IPS-18c (cell line): ENCODE measurements around the gene LPCAT2.

ENCODE experiments used
- H3K4me3 ChIP-seq: 2 replicates; pipeline ENCODE4 v1.7.0; 2013; ENCODE audit warnings: low read depth, mild to moderate bottlenecking, low read length, moderate library complexity; ENCODE audit not compliant: insufficient read depth
- H3K9me3 ChIP-seq: one replicate; pipeline ENCODE4 v1.6.1; 2013; ENCODE audit warnings: mild to moderate bottlenecking, low read length, moderate library complexity; ENCODE audit not compliant: control insufficient read depth, insufficient read depth

The LPCAT2 gene

GRCh38 chr16:55477736-55478135 lies 31.1 kb upstream of the LPCAT2 start:
- H3K9me3 ChIP-seq, result no peaks in the 10 kb centered on the region
- H3K4me3 ChIP-seq, result no peak overlapping the region

DNA sequence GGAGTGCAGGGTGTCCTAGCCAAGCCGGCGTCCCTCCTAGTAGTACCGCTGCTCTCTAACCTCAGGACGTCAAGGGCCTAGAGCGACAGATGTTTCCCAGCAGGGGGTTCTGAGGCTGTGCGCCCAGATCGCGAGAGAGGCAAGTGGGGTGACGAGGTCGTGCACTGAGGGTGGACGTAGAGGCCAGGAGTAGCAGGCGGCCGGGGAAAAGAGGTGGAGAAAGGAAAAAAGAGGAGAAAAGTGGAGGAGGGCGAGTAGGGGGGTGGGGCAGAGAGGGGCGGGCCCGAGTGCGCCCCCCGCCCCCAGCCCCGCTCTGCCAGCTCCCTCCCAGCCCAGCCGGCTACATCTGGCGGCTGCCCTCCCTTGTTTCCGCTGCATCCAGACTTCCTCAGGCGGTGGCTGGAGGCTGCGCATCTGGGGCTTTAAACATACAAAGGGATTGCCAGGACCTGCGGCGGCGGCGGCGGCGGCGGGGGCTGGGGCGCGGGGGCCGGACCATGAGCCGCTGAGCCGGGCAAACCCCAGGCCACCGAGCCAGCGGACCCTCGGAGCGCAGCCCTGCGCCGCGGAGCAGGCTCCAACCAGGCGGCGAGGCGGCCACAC lies 29.9 kb upstream of the LPCAT2 start, which contains the start of gene MMP2:
MMP2 (plus strand) TSS at position 372 of the 603 bp plus-strand sequence. CDS start 282 bp downstream, outside the sequence.
- Histone ChIP-seq H3K9me3 (no peaks in the 10 kb centered on the region), H3K4me3 (peak within 1 kb of the TSS; percentile 62)

GRCh38 chr16:55479430-55480140 lies 29.3 kb upstream of the LPCAT2 start:
- H3K4me3 ChIP-seq, result peak overlapping the region; percentile 62
- no peaks in the 10 kb centered on the region for H3K9me3 ChIP-seq

GRCh38 chr16:55480228-55480655 lies 28.6 kb upstream of the LPCAT2 start:
- H3K9me3 ChIP-seq, result no peaks in the 10 kb centered on the region
- H3K4me3 ChIP-seq, result peak overlapping the region; percentile 62

GRCh38 chr16:55481023-55481422 lies 27.8 kb upstream of the LPCAT2 start:
- Histone ChIP-seq H3K4me3 (no peak overlapping the region), H3K9me3 (no peaks in the 10 kb centered on the region)

DNA sequence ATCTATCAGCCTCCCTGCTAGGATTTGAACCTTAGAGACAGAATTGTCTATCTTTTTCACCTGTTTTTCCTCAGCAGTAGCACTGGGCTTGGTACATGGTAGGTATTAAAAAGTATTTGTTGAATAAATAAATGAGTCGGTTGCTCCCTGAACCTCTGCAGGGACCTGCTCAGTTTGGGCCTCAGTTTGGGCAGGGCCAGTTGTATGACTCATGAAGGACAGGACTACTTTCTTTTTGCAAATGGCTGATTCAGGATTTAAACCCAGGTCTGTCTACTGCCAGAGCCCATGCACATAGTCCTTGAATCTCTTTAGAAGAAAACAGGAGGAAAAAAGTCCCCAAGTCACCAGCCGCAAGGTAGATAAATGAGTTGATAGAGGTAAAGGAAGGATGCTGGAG lies 26.8 kb upstream of the LPCAT2 start:
- Histone ChIP-seq H3K9me3 (no peaks in the 10 kb centered on the region), H3K4me3 (no peak overlapping the region)

DNA sequence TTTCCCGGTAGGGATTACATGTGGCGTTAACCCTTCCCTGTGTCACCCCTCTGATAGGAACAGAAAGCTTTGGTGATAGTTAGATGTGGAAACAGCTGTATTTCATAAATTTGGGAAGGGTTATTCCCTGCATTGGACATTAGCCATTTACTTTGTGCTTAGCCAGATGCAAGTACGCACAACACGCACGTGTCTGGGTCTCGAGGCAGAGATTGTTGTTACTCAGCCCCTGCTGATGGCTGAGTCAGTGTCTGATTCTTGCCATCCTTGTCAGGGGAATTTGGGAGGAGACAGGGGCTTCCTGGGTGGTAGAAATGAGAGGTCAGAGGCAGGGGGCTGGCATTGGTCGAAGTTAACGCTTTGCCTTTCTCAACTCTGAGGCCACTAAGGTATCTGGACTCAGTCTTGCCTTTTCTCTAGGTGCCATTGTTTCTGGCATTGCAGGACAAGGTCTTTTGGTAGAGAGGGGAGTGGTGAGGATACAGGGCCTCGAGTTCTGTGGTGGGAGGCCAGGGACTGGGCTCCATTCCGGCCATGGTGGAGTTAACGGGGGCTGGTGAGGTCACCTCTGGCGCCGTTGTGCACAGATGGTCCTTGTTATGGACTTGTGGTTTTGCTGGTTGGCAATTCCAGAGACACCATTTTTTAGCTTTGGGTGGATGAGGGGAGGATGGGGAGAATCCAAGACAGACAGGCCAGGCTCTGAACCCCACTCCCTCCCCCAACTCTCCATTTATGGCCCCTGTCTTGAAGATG lies 21.6 kb upstream of the LPCAT2 start:
- Histone ChIP-seq H3K4me3 (no peak overlapping the region), H3K9me3 (no peaks in the 10 kb centered on the region)

DNA sequence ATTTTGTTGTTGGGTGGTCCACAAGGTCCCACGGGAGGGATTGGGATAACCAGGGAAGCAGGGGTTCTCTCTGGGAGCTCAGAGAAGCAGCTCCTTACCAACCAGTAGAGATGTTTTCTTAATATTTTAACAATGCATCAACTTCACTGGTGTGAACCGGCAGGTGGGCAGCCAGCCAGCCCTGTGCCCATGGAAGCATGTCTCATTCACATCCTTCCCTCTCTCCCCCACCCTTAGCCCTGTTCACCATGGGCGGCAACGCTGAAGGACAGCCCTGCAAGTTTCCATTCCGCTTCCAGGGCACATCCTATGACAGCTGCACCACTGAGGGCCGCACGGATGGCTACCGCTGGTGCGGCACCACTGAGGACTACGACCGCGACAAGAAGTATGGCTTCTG lies 20.6 kb upstream of the LPCAT2 start:
- H3K4me3 ChIP-seq, result no peak overlapping the region

DNA sequence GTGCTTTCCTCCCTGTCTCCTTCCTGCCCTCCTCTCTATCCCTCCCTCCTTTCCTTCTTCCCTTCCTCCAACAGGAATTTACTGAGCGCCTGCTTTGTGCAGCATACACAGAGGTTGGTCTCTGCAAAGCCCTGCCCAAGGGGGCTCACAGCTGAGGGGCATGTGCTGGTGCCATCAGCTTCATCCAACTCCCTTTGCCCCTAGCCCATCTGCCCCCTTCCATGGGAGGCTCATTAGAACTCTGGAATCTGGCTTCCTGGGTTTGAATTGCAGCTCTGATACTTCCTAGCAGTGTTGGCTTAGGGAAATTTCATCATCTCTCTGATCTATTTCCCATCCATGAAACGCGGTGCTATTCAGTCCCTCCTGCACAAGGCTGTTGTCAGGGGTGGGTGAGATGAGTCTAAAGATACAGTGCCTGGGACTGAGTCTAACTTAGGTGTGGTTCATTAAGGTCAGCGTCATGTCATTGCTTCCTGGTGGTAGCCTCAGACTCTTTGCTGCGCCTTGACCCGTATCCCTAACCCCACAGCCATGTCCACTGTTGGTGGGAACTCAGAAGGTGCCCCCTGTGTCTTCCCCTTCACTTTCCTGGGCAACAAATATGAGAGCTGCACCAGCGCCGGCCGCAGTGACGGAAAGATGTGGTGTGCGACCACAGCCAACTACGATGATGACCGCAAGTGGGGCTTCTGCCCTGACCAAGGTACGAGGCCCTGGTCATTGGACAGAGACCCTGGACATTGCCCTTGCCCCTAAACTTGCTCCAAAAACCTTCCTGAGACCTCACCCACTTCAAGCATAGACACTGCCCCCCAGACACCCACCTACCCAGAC lies 19.5 kb upstream of the LPCAT2 start:
- no peaks in the 10 kb centered on the region for H3K9me3 ChIP-seq
- no peak overlapping the region for H3K4me3 ChIP-seq

More for the DNA sequence above, 20.6 kb upstream of the LPCAT2 start:
- no peaks in the 10 kb centered on the region for H3K9me3 ChIP-seq

DNA sequence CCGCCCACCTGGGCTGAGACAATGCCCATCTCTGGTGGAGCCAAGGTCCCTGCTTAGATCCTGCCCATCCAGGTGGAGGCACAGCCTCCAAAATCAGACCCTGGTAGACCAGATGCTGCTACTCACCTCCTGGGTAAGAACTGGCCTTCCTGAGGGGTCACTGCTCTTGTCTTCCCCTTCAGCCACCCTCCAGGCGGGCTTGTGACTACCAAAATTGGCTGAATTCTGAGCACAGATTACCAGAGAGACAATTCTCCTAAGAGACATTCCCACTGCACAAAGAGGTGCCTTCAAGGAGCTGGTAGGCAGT lies 19.0 kb upstream of the LPCAT2 start:
- H3K4me3 ChIP-seq, result no peak overlapping the region
- H3K9me3 ChIP-seq, result no peaks in the 10 kb centered on the region

DNA sequence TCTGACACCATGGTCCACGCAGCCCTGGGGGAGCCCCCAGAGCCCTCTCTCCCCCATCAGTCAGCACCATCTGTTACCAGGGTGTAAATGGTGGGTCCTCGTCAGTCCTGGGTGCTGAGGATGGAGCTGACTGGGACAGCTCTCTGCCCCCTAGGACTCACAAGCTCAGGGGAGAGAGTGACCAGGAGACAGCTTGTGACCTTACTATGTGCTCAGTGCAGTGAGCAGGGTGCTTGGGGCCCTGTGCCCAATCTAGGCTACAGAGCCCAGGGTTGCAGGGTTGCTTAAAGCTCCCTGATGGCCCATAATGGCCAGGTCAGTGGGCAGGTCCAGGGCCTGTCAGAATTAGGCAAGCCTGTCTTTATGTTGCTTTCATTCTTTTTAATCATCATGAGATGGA lies 18.6 kb upstream of the LPCAT2 start:
- no peak overlapping the region for H3K4me3 ChIP-seq

GRCh38 chr16:55491691-55492090 lies 17.2 kb upstream of the LPCAT2 start:
- H3K9me3 ChIP-seq, result no peaks in the 10 kb centered on the region
- H3K4me3 ChIP-seq, result no peak overlapping the region

More for the DNA sequence above, 18.6 kb upstream of the LPCAT2 start:
- no peaks in the 10 kb centered on the region for H3K9me3 ChIP-seq

DNA sequence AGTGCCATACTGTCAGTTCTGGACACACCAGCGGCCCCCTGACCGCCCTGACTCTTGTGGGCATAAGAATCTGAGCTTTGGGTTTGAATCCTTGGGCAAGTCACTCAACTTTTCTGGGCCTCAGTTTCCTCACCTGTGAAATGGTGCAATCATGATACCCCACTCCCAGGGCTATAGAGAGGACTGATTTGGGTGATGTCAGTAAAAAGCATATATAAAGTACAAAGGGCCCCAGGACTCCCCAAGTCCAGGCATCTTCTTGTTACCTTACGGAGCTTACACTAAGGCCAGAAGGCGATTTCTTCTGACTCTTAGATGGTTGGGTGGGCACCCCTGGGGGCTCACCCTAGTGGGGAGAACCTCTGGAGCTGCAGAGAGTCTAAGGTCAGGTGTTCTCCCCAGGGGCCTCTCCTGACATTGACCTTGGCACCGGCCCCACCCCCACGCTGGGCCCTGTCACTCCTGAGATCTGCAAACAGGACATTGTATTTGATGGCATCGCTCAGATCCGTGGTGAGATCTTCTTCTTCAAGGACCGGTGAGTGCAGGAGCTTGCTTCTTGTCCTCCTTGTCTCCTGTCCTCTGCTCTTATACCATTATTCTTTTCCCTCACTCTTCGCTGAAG lies 16.0 kb upstream of the LPCAT2 start:
- Histone ChIP-seq H3K4me3 (no peak overlapping the region), H3K9me3 (no peaks in the 10 kb centered on the region)

DNA sequence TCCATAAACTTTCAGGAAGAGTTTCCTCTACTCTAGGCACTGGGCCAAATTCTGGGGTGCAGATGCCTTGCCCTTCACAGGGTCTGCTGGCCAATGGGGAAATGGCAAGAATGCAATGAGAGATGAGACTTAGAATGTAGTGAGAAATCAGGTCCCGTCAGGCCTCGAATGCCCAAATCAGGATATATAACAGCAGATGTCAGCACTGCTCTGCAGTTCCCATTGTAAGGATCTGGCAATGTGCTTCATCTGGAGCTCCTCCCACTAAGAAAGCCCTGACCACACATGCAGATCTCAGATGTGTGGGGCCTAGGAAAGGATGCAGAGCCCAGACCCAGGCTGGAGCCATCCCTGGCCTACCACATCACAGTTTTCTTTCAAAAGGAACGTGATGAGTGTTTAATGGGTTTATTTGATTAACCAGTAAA lies 13.9 kb upstream of the LPCAT2 start:
- no peak overlapping the region for H3K4me3 ChIP-seq

GRCh38 chr16:55495616-55496289 lies 13.1 kb upstream of the LPCAT2 start:
- no peaks in the 10 kb centered on the region for H3K9me3 ChIP-seq
- H3K4me3 ChIP-seq, result no peak overlapping the region

More for the DNA sequence above, 13.9 kb upstream of the LPCAT2 start:
- no peaks in the 10 kb centered on the region for H3K9me3 ChIP-seq

DNA sequence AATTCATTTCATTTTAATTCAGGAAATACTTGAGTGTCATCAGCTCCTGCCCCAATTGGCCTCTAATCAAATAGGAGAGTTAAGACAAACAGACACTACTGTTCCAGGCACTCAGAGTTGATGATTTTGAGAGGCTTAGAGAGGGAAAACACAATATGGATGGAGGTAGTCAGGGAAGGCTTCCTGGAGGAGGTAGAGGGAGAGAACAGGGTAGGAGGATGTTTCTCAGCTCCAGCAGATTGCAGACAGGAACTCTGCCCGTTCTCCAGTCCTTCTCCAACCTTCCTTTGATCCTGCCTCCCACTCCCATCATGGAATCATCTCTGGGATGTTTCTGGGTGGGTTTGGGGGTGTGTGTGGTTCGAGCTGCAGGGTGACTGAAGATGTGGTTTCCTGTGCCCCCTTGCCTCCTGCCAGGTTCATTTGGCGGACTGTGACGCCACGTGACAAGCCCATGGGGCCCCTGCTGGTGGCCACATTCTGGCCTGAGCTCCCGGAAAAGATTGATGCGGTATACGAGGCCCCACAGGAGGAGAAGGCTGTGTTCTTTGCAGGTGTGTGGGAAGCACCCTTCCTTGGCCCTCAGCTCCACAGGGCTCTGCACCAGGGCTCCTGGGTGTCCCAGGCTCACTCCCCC lies 12.2 kb upstream of the LPCAT2 start:
- no peak overlapping the region for H3K4me3 ChIP-seq
- H3K9me3 ChIP-seq, result no peaks in the 10 kb centered on the region
